ENCODE data around the gene GRIK1.

The GRIK1 gene

DNA sequence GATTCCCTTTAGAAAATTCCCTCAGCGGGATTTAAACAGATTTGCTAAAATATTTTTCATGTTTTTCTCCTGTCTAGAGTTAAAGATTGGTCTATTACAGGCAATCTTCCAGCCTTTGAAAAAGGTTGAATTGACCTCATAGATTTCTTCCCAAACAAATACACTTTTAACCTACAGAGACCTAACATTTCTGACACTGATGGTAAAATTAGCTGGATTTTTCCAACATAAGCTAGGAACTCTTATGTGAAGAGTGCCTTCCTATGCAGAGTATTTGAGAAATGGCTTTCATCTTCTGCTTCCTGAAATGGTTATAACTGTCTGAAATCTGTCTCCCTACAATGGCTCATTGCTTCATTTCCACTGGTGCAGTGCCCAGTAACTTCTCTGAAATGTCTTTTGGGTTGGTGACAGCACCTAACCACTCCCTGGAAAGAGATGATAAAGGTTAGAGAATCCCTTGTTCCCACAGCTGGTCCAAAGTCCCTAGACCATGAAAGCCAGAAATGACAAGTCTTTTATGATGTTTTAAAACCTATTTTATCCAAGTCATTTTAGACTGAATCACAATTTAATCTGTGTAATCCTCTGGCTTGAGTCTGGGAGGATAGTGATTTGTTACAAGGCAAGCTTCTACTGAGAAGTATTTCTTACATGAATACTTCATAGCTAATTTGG lies 371.6 kb downstream of the GRIK1 start:
- Histone ChIP-seq H3K36me3 (ENCODE audit: control insufficient read depth, insufficient read depth, low read length) (no peaks in the 10 kb centered on the region), H3K4me3 (replicated peaks; ENCODE audit: low read depth, low read length) (no peak overlapping the region), H3K27me3 (replicated peaks; ENCODE audit: control insufficient read depth, insufficient read depth, low read length) (no peaks in the 10 kb centered on the region)
- no peak for DNase-seq (ENCODE audit: extremely low read depth, insufficient read length)
- TF ChIP-seq, protein P1, sequence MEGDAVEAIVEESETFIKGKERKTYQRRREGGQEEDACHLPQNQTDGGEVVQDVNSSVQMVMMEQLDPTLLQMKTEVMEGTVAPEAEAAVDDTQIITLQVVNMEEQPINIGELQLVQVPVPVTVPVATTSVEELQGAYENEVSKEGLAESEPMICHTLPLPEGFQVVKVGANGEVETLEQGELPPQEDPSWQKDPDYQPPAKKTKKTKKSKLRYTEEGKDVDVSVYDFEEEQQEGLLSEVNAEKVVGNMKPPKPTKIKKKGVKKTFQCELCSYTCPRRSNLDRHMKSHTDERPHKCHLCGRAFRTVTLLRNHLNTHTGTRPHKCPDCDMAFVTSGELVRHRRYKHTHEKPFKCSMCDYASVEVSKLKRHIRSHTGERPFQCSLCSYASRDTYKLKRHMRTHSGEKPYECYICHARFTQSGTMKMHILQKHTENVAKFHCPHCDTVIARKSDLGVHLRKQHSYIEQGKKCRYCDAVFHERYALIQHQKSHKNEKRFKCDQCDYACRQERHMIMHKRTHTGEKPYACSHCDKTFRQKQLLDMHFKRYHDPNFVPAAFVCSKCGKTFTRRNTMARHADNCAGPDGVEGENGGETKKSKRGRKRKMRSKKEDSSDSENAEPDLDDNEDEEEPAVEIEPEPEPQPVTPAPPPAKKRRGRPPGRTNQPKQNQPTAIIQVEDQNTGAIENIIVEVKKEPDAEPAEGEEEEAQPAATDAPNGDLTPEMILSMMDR (IDR thresholded peaks at IDR 0.05; ENCODE audit: insufficient read depth, low read length, poor library complexity, severe bottlenecking), result no peak

DNA sequence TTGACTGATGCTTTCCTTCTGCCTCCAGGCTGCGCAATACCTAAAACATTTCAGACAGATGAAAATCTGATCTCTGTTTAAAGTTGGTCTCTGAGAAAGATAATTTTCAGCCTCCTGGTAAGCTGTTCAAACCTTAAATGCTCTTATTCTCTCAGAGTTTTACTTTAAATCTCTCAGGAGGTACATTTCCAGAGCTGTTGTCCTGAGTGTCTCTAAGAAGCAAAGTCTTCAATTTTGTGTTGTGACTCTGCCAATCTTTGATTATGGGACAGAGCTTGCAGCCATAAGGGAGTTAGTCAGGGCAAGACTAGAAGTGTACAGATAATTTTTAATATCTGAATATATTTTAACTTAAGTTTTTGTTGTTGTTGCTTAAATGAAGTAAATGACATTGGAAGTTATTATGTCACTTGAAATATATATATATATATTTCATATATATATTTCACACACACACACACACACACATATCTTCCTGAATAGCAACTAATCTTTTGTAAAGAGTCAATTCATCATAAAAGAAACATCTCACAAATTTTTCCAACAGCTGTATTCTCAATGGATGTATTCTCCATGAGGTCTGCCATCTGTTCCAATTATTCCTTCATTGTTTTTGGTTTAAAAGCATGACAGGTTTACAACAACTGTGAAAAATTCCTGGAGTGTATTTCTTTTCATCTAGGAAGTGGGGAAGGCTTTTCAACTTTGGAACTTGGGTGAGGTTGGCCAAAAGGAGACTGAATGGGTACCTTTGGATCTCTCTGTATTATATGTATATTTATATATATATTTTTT lies 381.7 kb downstream of the GRIK1 start:
- Histone ChIP-seq H3K36me3 (ENCODE audit: control insufficient read depth, insufficient read depth, low read length) (no peaks in the 10 kb centered on the region), H3K4me3 (replicated peaks; ENCODE audit: low read depth, low read length) (no peak overlapping the region), H3K27me3 (replicated peaks; ENCODE audit: control insufficient read depth, insufficient read depth, low read length) (no peaks in the 10 kb centered on the region)
- no peak for DNase-seq (ENCODE audit: extremely low read depth, insufficient read length)
- TF ChIP-seq, protein P1 (IDR thresholded peaks at IDR 0.05; ENCODE audit: insufficient read depth, low read length, poor library complexity, severe bottlenecking), result no peak

DNA sequence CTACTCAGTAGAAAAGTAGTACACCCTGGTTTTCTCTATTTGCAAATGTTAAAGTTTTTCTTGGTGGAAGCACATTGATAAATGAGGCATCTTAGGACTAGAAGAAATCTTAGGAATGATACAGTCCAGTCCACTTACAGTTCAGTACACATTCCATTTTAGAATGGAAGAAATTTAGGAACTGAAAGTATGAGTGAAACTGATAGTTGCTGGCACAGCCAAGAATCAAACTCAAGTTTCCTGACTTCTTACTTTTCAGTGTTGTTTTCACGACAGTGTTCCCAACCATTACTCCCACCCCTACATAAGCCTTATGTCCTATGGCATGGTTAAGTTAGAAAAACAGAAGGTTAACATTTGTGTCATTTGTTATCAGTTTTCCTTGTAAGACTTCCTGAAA lies 382.6 kb downstream of the GRIK1 start:
- DNase-seq (ENCODE audit: extremely low read depth, insufficient read length), result no peak
- TF ChIP-seq, protein P1 (IDR thresholded peaks at IDR 0.05; ENCODE audit: insufficient read depth, low read length, poor library complexity, severe bottlenecking), result no peak
- Histone ChIP-seq H3K27me3 (replicated peaks; ENCODE audit: control insufficient read depth, insufficient read depth, low read length) (no peaks in the 10 kb centered on the region), H3K36me3 (ENCODE audit: control insufficient read depth, insufficient read depth, low read length) (no peaks in the 10 kb centered on the region), H3K4me3 (replicated peaks; ENCODE audit: low read depth, low read length) (no peak overlapping the region)

DNA sequence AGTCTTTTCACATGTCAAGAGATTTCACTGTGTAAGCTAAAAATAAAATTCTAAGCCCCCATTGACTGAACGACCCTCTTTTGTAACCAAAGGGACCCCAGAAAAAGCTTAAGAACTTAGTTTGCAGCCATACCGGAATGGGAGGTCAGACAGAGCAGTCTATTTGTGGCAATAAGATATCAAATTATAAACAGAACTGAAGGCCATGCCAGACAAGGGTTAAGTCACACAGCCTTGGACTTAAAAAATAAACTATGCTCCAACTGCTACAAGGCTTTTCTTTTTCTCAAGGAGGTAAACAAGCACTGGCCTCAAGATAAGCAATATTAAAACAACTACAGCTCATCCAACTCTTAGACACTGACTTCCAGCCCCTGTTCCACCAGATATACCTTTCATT lies 384.2 kb downstream of the GRIK1 start:
- DNase-seq (ENCODE audit: extremely low read depth, insufficient read length), result no peak
- H3K27me3 ChIP-seq (replicated peaks; ENCODE audit: control insufficient read depth, insufficient read depth, low read length), result no peaks in the 10 kb centered on the region
- no peak overlapping the region for H3K4me3 ChIP-seq (replicated peaks; ENCODE audit: low read depth, low read length)
- H3K36me3 ChIP-seq (ENCODE audit: control insufficient read depth, insufficient read depth, low read length), result no peaks in the 10 kb centered on the region
- TF ChIP-seq, protein P1 (IDR thresholded peaks at IDR 0.05; ENCODE audit: insufficient read depth, low read length, poor library complexity, severe bottlenecking), result no peak

DNA sequence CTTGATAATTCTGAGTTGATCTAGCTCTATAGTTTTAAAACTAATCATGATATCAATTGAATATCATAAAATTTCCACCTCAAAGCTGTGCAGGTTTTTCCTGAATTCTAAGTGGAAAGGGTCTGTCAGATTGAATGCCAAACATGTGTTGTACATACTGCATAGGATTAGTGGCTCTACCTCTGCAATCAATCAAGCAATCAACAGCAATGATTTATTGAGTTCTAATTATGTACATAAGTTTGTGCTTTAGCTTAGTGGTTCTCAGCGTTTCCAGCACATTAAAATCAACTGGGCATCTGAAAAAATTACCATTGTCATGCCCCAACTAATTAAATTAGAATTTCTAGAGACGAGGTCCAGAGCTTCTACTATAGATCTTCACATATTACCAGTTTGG lies 389.6 kb downstream of the GRIK1 start:
- Histone ChIP-seq H3K36me3 (ENCODE audit: control insufficient read depth, insufficient read depth, low read length) (no peaks in the 10 kb centered on the region), H3K27me3 (replicated peaks; ENCODE audit: control insufficient read depth, insufficient read depth, low read length) (no peaks in the 10 kb centered on the region), H3K4me3 (replicated peaks; ENCODE audit: low read depth, low read length) (no peak overlapping the region)
- TF ChIP-seq, protein P1 (IDR thresholded peaks at IDR 0.05; ENCODE audit: insufficient read depth, low read length, poor library complexity, severe bottlenecking), result no peak
- no peak for DNase-seq (ENCODE audit: extremely low read depth, insufficient read length)
